Measurements from ENCODE around the gene BTBD10. TPM values are rescaled to one million over a fixed set of nuclear protein-coding genes. Genes with fewer than 3 reads are reported as not detected.
"Not testable (repeated sequence)": the region's sequence is repeated elsewhere in the genome, so short reads cannot be mapped to it uniquely, and the experiment has no call there.

BTBD10 gene
- total and polyA plus RNA-seq, 12 donors, result 9.3 to 39.8 (median 21.9) TPM

- no peaks in the 10 kb centered on the region for H3K27me3 ChIP-seq
- peaks cover 0 to 7% (median 0%) of the 10 kb centered on the region in 3 donors for H3K9me3 ChIP-seq (replicated peaks in 1 of 3)
- H3K4me1 ChIP-seq (replicated peaks in 1 of 2), result peaks cover 6 to 25% of the 10 kb centered on the region in 2 donors
- intact Hi-C loops (cut with DNase I), result no loop called here
- no peak overlapping the region for H3K27ac ChIP-seq
- H3K4me3 ChIP-seq, result no peak overlapping the region
- DNase-seq, result no peak
- no peaks in the 10 kb centered on the region for H3K36me3 ChIP-seq (replicated peaks in 1 of 2)
- TF ChIP-seq CTCF (IDR thresholded peaks at IDR 0.05), result no peak
- no peak for TF ChIP-seq POLR2A (IDR thresholded peaks at IDR 0.05)
These were observed 16.6 kb downstream of the BTBD10 start for GRCh38 chr11:13446444-13446843.

GRCh38 chr11:13445588-13445987, 17.4 kb downstream of the BTBD10 start:
- intact Hi-C loops (cut with DNase I), result no loop called here
- H3K9me3 ChIP-seq (replicated peaks in 1 of 3), result peaks cover 0 to 7% (median 0%) of the 10 kb centered on the region in 3 donors
- TF ChIP-seq CTCF (IDR thresholded peaks at IDR 0.05) (no peak), POLR2A (IDR thresholded peaks at IDR 0.05) (no peak)
- H3K4me3 ChIP-seq, result no peak overlapping the region
- no peak overlapping the region for H3K27ac ChIP-seq
- H3K4me1 ChIP-seq (replicated peaks in 1 of 2), result peaks cover 6 to 29% of the 10 kb centered on the region in 2 donors
- no peaks in the 10 kb centered on the region for H3K36me3 ChIP-seq (replicated peaks in 1 of 2)
- no peaks in the 10 kb centered on the region for H3K27me3 ChIP-seq
- DNase-seq, result no peak
- WGBS, 4 donors, result 96 to 98% (median 97%) methylated on average over 2 of the region's 2 CpGs

GRCh38 chr11:13440100-13440855, 22.7 kb downstream of the BTBD10 start:
- peak overlapping the region; percentile 58 to 72 (median 67) for H3K27ac ChIP-seq
- H3K27me3 ChIP-seq, result no peaks in the 10 kb centered on the region
- intact Hi-C loops (cut with DNase I), result no loop called here
- TF ChIP-seq POLR2A (IDR thresholded peaks at IDR 0.05), result peak in 1 of 2 donors; percentile 63
- no peak for TF ChIP-seq CTCF (IDR thresholded peaks at IDR 0.05)
- peaks cover 0 to under 1% (median 0%) of the 10 kb centered on the region in 3 donors for H3K9me3 ChIP-seq (replicated peaks in 1 of 3)
- H3K4me1 ChIP-seq (replicated peaks in 1 of 2), result peaks cover 2 to 6% of the 10 kb centered on the region in 2 donors
- H3K36me3 ChIP-seq (replicated peaks in 1 of 2), result no peaks in the 10 kb centered on the region
- DNase-seq, result peak; percentile 51 to 88 (median 72)
- 17 to 25% (median 22%) methylated on average over 8 of the region's 8 CpGs for WGBS, 4 donors
- H3K4me3 ChIP-seq, result peak overlapping the region in 2 of 4 donors; percentile 11 to 49

- peaks cover 2 to 6% of the 10 kb centered on the region in 2 donors for H3K4me1 ChIP-seq (replicated peaks in 1 of 2)
- no peaks in the 10 kb centered on the region for H3K36me3 ChIP-seq (replicated peaks in 1 of 2)
- no peak overlapping the region for H3K4me3 ChIP-seq
- H3K9me3 ChIP-seq (replicated peaks in 1 of 3), result no peaks in the 10 kb centered on the region
- no peak overlapping the region for H3K27ac ChIP-seq
- TF ChIP-seq POLR2A (IDR thresholded peaks at IDR 0.05), result no peak
- TF ChIP-seq CTCF (IDR thresholded peaks at IDR 0.05), result no peak
- H3K27me3 ChIP-seq, result no peaks in the 10 kb centered on the region
- WGBS, 4 donors, result 81 to 85% (median 84%) methylated on average over 1 of the region's 1 CpG
- DNase-seq, result no peak
- intact Hi-C loops (cut with DNase I), result no loop called here
These were observed 24.7 kb downstream of the BTBD10 start for GRCh38 chr11:13438291-13438690.

GRCh38 chr11:13436836-13437235, 26.2 kb downstream of the BTBD10 start:
- H3K4me1 ChIP-seq (replicated peaks in 1 of 2); H3K27me3 ChIP-seq; intact Hi-C loops (cut with DNase I); DNase-seq; H3K4me3 ChIP-seq; H3K9me3 ChIP-seq (replicated peaks in 1 of 3); H3K27ac ChIP-seq; H3K36me3 ChIP-seq (replicated peaks in 1 of 2): not testable (repeated sequence)
- WGBS, 4 donors, result 89 to 96% (median 90%) methylated on average over 7 of the region's 7 CpGs

Data from adrenal gland (tissue), 12 donors.